Stimulated activated naive B cell treated with anti-CD40 and anti-IgM and Interleukin-4, amounts not matched to agents 10 μg/mL and 1 μg/mL and 100 μg/mL, for 72 hours (primary cell): ENCODE results near the gene SLC39A3.
A peak's percentile ranks its signal among the peaks of the same experiment; 100 is the strongest.
"Not testable (repeated sequence)": the region's sequence is repeated elsewhere in the genome, so short reads cannot be mapped to it uniquely, and the experiment has no call there.

ENCODE experiments used
- ATAC-seq, 2 donors: fragments of 150-1000 bp; cut with Tn5 transposase; replicated peaks; 2 replicates each; pipeline ENCODE4 v1.10.0; 2021; ENCODE audit warnings: moderate library complexity in 1 of 2
- DNase-seq: peaks from one replicate; pipeline ENCODE4 v3.0.0; 2021
- H3K27ac Mint-ChIP-seq: one replicate; pipeline ENCODE4 v1.8.0; 2022; ENCODE audit warnings: mild to moderate bottlenecking, mixed read lengths
- H3K27me3 Mint-ChIP-seq, 2 donors: one replicate each; pipeline ENCODE4 v1.8.0; 2022; ENCODE audit warnings: mixed read lengths in 2 of 2
- H3K36me3 Mint-ChIP-seq, 2 donors: one replicate each; pipeline ENCODE4 v1.8.0; 2022; ENCODE audit warnings: mixed read lengths in 2 of 2, mild to moderate bottlenecking in 1 of 2
- H3K4me1 Mint-ChIP-seq, 2 donors: one replicate each; pipeline ENCODE4 v1.8.0; 2022; ENCODE audit warnings: mixed read lengths in 2 of 2, mild to moderate bottlenecking in 1 of 2
- H3K4me3 Mint-ChIP-seq, 2 donors: one replicate each; pipeline ENCODE4 v1.8.0; 2022; ENCODE audit warnings: mild to moderate bottlenecking in 2 of 2, mixed read lengths in 2 of 2, moderate library complexity in 1 of 2
- H3K9me3 Mint-ChIP-seq, 2 donors: one replicate each; pipeline ENCODE4 v1.8.0; 2022; ENCODE audit warnings: mixed read lengths in 2 of 2, mild to moderate bottlenecking in 1 of 2

SLC39A3 gene

DNA sequence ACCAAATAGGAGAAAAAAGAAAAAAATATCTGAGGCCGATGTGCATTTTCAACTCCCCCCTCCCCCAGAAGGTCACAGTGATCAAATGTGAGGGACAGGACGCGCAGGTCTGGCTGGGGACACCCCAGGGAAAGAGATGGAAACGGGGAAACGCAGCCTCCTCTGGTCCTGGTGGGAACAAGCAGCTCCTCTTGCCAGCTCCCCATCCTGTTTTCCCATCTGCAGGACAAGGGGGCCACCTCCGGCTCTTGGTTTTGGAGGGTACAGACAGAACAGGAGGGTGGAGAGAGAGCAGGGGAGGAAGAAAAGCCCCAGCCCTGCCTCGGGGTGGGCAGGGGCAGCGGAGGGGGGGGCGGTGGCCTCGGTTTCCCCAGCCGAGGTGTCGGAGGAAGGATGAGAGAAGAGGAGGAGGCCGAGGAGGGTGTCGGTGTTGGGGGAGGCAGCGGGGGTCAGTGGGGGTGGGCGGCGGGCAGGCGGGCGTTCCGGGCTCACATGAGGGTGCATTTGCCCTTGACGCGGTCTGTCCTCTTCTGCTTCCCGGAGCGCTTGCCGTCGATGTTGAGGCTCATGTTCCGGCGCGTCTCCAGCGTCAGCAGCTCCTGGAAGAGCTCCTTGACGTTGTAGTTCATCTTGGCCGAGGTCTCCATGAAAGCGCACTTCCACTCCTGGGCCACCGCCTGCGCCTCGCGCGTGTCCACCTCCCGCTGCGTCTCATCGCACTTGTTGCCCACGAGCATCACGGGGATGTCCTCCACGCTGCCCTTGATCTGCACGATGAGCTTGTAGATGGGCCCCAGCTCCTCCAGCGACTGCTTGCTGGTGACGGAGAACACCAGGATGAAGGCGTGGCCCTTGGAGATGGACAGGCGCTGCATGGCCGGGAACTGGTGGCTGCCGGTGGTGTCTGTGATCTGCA, 22.8 kb downstream of the SLC39A3 start:
- Mint-ChIP-seq H3K4me3 (no peak overlapping the region), H3K27ac (no peak overlapping the region), H3K9me3 (peaks cover 9% of the 10 kb centered on the region in 2 donors), H3K36me3 (peaks cover 11 to 12% of the 10 kb centered on the region in 2 donors), H3K27me3 (no peaks in the 10 kb centered on the region), H3K4me1 (peaks cover 28 to 39% of the 10 kb centered on the region in 2 donors)
- ATAC-seq (no peak), DNase-seq (no peak)

DNA sequence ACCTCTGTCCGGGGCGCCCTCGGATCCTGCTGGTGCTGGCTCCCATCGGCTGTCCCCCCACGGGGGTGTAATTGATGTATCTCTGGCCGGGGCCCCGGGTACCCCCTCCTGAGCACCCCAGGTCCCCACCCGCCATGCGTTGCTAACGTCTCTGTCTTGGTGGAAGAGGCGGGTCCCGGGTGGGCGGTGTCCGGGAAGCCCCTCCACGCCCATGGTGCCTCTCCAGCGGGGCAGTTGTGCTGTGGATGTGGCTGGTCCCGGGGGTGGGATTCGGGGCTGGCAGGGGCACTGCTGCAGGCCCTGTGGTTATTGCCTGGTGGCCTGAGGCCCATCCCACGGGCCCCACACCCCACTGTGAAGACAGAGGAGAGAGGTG, 23.6 kb downstream of the SLC39A3 start:
- Mint-ChIP-seq H3K9me3 (peaks cover 9% of the 10 kb centered on the region in 2 donors), H3K27ac (no peak overlapping the region), H3K4me1 (peaks cover 31 to 41% of the 10 kb centered on the region in 2 donors), H3K4me3 (no peak overlapping the region), H3K36me3 (peaks cover 11 to 12% of the 10 kb centered on the region in 2 donors), H3K27me3 (no peaks in the 10 kb centered on the region)
- no peak for DNase-seq
- ATAC-seq = no peak

DNA sequence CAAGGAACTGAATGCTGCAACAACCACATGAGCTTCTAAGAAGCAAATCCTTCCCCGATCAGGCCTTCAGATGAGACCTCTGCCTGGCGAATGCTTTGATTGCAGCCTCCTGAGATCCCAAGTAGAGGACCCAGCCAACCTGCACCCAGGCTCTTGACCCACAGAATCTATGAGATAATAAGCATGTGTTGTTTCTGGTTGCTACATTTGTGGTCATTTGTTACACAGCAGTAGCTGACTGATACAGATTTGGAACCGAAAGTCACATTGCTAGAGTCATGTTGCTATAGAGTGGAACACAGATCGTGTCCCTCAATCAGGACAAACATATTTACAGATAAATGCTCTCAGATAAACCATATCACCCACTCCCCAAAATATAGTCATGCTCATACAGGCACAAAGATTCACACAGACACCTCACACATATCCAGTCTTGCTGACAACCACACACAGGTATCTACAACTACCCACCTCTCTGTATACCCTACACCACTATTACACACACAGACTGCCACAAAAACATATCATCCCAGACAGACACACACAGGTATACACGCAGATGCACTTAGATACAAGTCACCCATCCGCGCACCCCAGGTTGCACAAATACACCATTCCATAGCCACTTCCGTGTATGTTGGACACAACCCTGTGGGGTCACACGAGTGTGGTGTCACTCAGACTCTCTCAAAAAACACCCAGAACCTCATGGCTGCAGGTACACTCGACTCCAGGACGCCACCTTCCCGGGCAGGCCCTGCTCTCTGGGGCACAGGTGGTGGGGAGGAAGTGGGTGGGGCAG, 24.1 kb downstream of the SLC39A3 start:
- no peak overlapping the region for H3K4me3 Mint-ChIP-seq

GRCh38 chr19:2714531-2715269, 25.1 kb downstream of the SLC39A3 start:
- H3K9me3 Mint-ChIP-seq = peaks cover 9% of the 10 kb centered on the region in 2 donors
- DNase-seq = no peak
- H3K4me1 Mint-ChIP-seq = peaks cover 28 to 43% of the 10 kb centered on the region in 2 donors
- no peak for ATAC-seq
- no peaks in the 10 kb centered on the region for H3K27me3 Mint-ChIP-seq
- H3K27ac Mint-ChIP-seq = no peak overlapping the region
- peaks cover 11 to 12% of the 10 kb centered on the region in 2 donors for H3K36me3 Mint-ChIP-seq
- no peak overlapping the region for H3K4me3 Mint-ChIP-seq

More for the DNA sequence above, 24.1 kb downstream of the SLC39A3 start:
- DNase-seq (no peak), ATAC-seq (no peak)
- H3K27me3 Mint-ChIP-seq = no peaks in the 10 kb centered on the region
- H3K4me1 Mint-ChIP-seq = peaks cover 34 to 47% of the 10 kb centered on the region in 2 donors
- H3K27ac Mint-ChIP-seq = no peak overlapping the region
- peaks cover 11 to 12% of the 10 kb centered on the region in 2 donors for H3K36me3 Mint-ChIP-seq
- H3K9me3 Mint-ChIP-seq = peaks cover 9% of the 10 kb centered on the region in 2 donors

DNA sequence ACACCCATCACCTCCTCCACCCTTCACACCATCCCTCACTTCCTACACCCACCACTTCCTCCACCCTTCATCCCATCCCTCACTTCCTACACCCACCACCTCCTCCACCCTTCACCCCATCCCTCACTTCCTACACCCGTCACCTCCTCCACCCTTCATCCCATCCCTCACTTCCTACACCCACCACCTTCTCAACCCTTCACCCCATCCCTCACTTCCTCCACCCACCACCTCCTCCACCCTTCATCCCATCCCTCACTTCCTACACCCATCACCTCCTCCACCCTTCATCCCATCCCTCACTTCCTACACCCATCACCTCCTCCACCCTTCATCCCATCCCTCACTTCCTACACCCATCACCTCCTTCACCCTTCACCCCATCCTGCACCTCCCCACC, 25.7 kb downstream of the SLC39A3 start:
- H3K9me3 Mint-ChIP-seq, H3K4me3 Mint-ChIP-seq, DNase-seq, H3K27me3 Mint-ChIP-seq, ATAC-seq, H3K27ac Mint-ChIP-seq: not testable (repeated sequence)
- Mint-ChIP-seq H3K36me3 (peaks cover 11 to 12% of the 10 kb centered on the region in 2 donors), H3K4me1 (peaks cover 28 to 40% of the 10 kb centered on the region in 2 donors)

DNA sequence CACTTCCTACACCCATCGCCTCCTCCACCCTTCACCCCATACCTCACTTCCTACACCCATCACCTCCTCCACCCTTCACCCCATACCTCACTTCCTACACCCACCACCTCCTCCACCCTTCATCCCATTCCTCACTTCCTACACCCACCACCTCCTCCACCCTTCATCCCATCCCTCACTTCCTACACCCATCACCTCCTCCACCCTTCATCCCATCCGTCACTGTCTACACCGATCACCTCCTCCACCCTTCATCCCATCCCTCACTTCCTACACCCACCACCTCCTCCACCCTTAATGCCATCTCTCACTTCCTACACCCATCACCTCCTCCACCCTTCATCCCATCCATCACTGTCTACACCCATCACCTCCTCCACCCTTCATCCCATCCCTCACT, 26.6 kb downstream of the SLC39A3 start:
- H3K4me1 Mint-ChIP-seq = peaks cover 29 to 40% of the 10 kb centered on the region in 2 donors
- not testable (repeated sequence) for ATAC-seq, H3K9me3 Mint-ChIP-seq, DNase-seq, H3K27ac Mint-ChIP-seq, H3K4me3 Mint-ChIP-seq, H3K27me3 Mint-ChIP-seq
- peaks cover 11 to 12% of the 10 kb centered on the region in 2 donors for H3K36me3 Mint-ChIP-seq

DNA sequence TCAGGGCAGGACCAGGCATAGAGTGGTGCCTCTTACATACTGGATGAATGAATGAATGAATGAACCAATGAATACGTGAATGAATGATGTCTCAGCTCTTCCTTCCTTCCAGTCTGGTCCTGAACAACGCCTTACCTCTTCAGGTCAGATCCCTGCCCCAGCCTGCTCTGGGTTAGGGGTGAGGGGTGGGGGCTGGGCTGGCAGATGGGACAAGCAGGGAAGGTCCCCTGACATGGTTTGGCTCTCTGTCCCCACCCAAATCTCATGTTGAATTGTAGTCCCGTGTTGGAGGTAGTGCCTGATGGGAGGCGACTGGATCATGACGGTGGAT, 28.0 kb downstream of the SLC39A3 start:
- Mint-ChIP-seq H3K4me3 (no peak overlapping the region), H3K27ac (peak overlapping the region; percentile 65), H3K36me3 (peaks cover 11 to 12% of the 10 kb centered on the region in 2 donors), H3K27me3 (no peaks in the 10 kb centered on the region), H3K4me1 (peaks cover 29 to 40% of the 10 kb centered on the region in 2 donors), H3K9me3 (peaks cover 9% of the 10 kb centered on the region in 2 donors)
- ATAC-seq (no peak), DNase-seq (no peak)

- peaks cover 9% of the 10 kb centered on the region in 2 donors for H3K9me3 Mint-ChIP-seq
- DNase-seq (no peak), ATAC-seq (peak; percentile 27 to 55)
- H3K4me3 Mint-ChIP-seq = peak overlapping the region; percentile 52 to 67
- H3K36me3 Mint-ChIP-seq = peaks cover 11 to 12% of the 10 kb centered on the region in 2 donors
- peak overlapping the region; percentile 65 for H3K27ac Mint-ChIP-seq
- H3K4me1 Mint-ChIP-seq = peaks cover 29 to 40% of the 10 kb centered on the region in 2 donors
- no peaks in the 10 kb centered on the region for H3K27me3 Mint-ChIP-seq
These were observed 28.5 kb downstream of the SLC39A3 start for GRCh38 chr19:2711172-2711874.

DNA sequence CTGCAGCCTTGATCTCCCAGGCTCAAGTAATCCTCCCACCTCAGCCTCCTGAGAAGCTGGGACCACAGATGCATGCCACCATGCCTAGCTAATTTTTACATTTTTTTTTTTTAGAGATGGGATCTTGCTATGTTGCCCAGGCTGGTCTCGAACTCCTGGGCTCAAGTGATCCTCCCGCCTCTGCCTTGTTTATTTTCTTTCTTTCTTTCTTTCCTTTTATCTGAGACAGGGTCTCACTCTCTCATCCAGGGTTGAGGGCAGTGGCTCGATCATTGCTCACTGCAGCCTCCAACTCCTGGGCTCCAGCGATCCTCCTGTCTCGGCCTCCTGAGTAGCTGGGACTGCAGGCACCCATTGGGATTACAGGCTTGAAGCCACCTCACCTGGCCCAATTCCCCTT, 33.6 kb downstream of the SLC39A3 start:
- Mint-ChIP-seq H3K4me3 (no peak overlapping the region), H3K4me1 (peaks cover 16 to 21% of the 10 kb centered on the region in 2 donors), H3K36me3 (peaks cover 0 to 3% of the 10 kb centered on the region in 2 donors), H3K27me3 (no peaks in the 10 kb centered on the region), H3K27ac (peak overlapping the region; percentile 76), H3K9me3 (no peaks in the 10 kb centered on the region)
- ATAC-seq (no peak), DNase-seq (no peak)

DNA sequence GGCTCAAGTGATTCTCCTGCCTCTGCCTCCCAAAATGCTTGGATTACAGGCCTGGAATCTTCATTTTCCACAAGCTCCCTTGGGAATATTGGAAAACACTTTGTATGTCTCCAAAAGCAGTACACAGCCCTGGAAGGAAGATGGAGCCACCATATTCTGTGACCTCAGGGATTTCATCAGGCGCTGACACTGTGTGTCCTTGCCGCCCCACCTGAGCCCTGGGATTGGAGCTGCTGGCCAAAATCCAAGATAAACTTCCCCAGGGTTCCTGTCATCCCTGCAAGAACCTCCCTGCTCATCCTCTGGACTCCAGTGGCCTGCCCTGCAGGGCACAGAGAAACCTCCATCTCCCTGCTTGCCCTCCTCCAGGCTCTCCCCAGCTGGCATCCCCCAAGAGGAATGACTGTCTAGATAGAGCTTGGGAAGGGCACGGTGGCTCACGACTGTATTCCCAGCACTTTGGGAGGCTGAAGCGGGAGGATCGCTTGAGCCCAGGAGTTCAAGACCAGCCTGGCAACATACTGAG, 36.1 kb downstream of the SLC39A3 start:
- H3K27me3 Mint-ChIP-seq = no peaks in the 10 kb centered on the region
- no peak for ATAC-seq
- H3K9me3 Mint-ChIP-seq = no peaks in the 10 kb centered on the region
- H3K27ac Mint-ChIP-seq = peak overlapping the region; percentile 16
- H3K4me3 Mint-ChIP-seq = no peak overlapping the region
- H3K36me3 Mint-ChIP-seq = peaks cover 2 to 3% of the 10 kb centered on the region in 2 donors
- no peak for DNase-seq
- H3K4me1 Mint-ChIP-seq = peaks cover 25 to 34% of the 10 kb centered on the region in 2 donors

DNA sequence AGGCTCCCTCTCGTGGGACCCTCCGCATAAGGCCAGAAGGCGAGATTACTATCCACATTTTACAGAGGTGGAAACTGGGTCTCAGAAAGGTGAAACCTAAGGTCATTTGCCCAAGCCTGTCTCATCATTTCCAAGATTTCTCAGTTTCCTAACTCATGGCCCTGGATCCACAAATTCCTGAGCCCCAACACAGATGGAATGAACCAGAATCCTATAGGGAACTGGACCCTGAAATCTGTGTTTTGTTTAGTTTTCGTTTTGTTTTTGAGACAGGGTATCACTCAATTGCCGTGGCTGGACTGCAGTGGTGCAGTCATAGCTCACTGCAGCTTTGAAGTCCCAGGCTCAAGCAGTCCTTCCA, 36.8 kb downstream of the SLC39A3 start:
- Mint-ChIP-seq H3K27ac (peak overlapping the region; percentile 87), H3K4me1 (peaks cover 30 to 41% of the 10 kb centered on the region in 2 donors), H3K4me3 (peak overlapping the region; percentile 70 to 84), H3K27me3 (no peaks in the 10 kb centered on the region), H3K9me3 (no peaks in the 10 kb centered on the region), H3K36me3 (peaks cover 2 to 3% of the 10 kb centered on the region in 2 donors)
- DNase-seq (no peak), ATAC-seq (no peak)

- Mint-ChIP-seq H3K4me3 (peak within 1 kb of the TSS; percentile 84 to 89), H3K4me1 (peaks cover 30 to 46% of the 10 kb centered on the region in 2 donors), H3K36me3 (peaks cover 2 to 3% of the 10 kb centered on the region in 2 donors), H3K9me3 (no peaks in the 10 kb centered on the region), H3K27me3 (no peaks in the 10 kb centered on the region), H3K27ac (peak within 1 kb of the TSS; percentile 95)
- DNase-seq (peak; percentile 94), ATAC-seq (peak; percentile 87 to 93)
These were observed 37.4 kb downstream of the SLC39A3 start, which contains the start of gene GNG7 for GRCh38 chr19:2702170-2703076. GNG7 (minus strand) TSS chr19:2702694; CDS start chr19:2520688, 182,006 bp downstream.
